Dedifferentiated amniotic fluid mesenchymal stem cell (primary cell): ENCODE data around the gene FAM170B.

Experiments used
- DNase-seq: peaks from one replicate; pipeline ENCODE4 v3.0.0-alpha.2; 2016; ENCODE audit errors: extremely low spot score

FAM170B gene

GRCh38 chr10:49106451-49106850 is 27.4 kb downstream of the FAM170B start:
- DNase-seq: no peak

- no peak for DNase-seq
Observed at GRCh38 chr10:49105076-49105475, 28.7 kb downstream of the FAM170B start.

GRCh38 chr10:49104323-49104722 is 29.5 kb downstream of the FAM170B start:
- no peak for DNase-seq

- DNase-seq: no peak
Observed at GRCh38 chr10:49103761-49104160, 30.1 kb downstream of the FAM170B start.

- DNase-seq: no peak
Observed at GRCh38 chr10:49099046-49099445, 34.8 kb downstream of the FAM170B start.

- no peak for DNase-seq
Observed at GRCh38 chr10:49096890-49097445, 36.9 kb downstream of the FAM170B start.

GRCh38 chr10:49094646-49095045 is 39.2 kb downstream of the FAM170B start:
- DNase-seq: no peak

GRCh38 chr10:49093922-49094321 is 39.9 kb downstream of the FAM170B start:
- no peak for DNase-seq

GRCh38 chr10:49092477-49092876 is 41.3 kb downstream of the FAM170B start:
- DNase-seq: no peak

- DNase-seq: no peak
Observed at GRCh38 chr10:49091450-49092210, 42.2 kb downstream of the FAM170B start.

GRCh38 chr10:49090696-49091380 is 43.0 kb downstream of the FAM170B start:
- no peak for DNase-seq

- DNase-seq: no peak
Observed at GRCh38 chr10:49090189-49090575, 43.6 kb downstream of the FAM170B start.

GRCh38 chr10:49089557-49090188 is 44.1 kb downstream of the FAM170B start:
- DNase-seq: no peak

GRCh38 chr10:49089152-49089551 is 44.7 kb downstream of the FAM170B start:
- no peak for DNase-seq

- DNase-seq: no peak
Observed at GRCh38 chr10:49086889-49087288, 46.9 kb downstream of the FAM170B start.

- DNase-seq: no peak
Observed at GRCh38 chr10:49083261-49083660, 50.6 kb downstream of the FAM170B start.

GRCh38 chr10:49082766-49083165 is 51.1 kb downstream of the FAM170B start:
- DNase-seq: no peak

- no peak for DNase-seq
Observed at GRCh38 chr10:49081547-49082275, 52.1 kb downstream of the FAM170B start.
